IPS DF 19.7 (cell line): ENCODE data around the gene GNG4.
"Not testable (repeated sequence)": the region's sequence is repeated elsewhere in the genome, so short reads cannot be mapped to it uniquely, and the experiment has no call there.

Source experiments
- DNase-seq: peaks from one replicate; pipeline ENCODE4 v3.0.0-alpha.2; 2013; ENCODE audit warnings: low read depth, low spot score

GNG4 gene

GRCh38 chr1:235545292-235545930, 104.2 kb downstream of the GNG4 start:
- DNase-seq: no peak

DNA sequence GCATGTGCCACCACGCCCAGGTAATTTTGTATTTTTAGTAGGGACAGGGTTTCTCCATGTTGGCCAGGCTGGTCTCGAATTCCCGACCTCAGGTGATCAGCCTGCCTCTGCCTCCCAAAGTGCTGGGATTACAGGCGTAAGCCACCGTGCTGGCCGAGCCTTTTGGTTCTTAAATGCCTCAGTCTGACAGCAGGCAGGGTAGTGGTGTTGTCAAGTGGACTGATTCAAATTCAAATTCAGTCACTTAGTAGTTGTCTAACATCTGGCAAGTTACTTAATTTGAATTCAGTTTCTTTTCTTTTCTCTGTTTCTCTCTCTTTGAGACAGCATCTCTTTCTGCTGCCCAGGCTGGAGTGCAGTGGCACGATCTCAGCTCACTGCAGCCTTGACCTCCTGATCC, 106.7 kb downstream of the GNG4 start:
- not testable (repeated sequence) for DNase-seq

GRCh38 chr1:235533476-235534168, 116.0 kb downstream of the GNG4 start:
- DNase-seq: no peak

DNA sequence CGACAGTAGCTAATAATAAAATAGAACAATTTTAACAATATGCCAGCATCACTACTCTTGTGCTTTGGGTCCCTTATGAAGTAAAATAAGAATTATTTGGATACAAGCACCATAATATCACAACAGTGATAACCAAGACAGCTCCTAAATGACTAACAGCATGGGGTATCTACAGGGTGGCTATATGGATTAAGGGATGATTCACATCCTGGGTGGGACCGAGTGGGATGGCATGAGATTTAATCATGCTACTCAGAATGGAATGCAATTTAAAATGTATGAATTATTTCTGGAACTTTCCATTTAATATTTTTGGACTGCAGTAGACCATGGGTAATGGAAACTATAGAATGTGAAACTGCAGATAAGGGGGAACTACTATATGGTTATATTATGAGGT, 117.2 kb downstream of the GNG4 start:
- DNase-seq: no peak

DNA sequence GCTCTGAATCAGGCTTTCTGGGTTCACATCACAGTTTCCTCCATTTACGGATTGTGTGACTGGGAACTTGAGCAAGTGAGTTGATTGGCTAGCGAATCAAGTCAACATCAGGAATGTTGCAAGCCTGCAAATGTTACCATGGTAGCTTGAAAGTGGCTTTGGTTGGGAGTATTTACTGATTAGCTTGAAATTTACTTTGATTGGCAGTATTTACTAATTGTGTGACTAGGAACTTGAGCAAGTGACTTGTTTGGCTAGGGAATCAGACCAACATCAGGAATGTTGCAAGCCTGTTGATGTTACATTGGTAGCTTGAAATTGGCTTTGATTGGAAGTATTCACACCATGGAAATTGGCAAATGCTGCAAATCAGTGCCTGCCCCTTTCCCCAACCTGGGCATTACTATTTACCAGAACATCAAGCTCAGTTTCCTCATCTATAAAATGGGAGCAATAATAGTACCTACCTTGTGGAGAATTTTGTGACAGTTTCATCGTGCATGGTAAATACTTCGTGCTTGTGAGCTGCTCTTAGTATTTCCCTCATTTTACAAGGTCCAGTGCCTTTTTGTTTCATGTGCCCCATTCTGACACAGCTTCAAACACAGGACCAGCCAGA, 122.3 kb downstream of the GNG4 start:
- DNase-seq: no peak

GRCh38 chr1:235525314-235525713, 124.3 kb downstream of the GNG4 start:
- no peak for DNase-seq

DNA sequence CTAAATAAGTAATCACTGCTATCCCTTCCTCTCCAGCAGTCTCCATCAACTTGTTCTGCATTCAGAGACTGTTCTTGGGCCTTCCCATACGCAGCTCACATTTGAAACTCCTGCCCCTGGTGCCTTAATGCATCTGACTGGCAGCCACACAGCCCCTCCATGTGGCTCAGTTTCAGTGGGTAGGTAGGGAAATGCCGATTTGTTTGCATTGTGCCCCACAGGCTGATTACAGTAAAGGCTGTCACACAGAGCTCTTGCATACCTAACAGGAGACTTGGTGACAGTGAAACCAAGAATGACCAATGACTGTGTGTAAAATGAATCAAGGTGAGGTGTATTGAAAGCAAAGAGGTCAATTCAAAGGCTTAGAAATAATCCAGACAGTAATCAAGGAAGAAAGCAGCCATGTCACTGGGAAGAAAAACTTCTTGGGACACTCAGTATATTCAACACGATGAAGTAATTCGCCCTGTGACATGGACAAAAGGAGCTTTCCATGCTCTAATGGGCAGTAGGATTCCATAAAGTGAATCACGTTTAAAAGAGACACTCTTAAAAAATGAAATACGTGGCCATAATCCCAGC, 132.6 kb downstream of the GNG4 start:
- DNase-seq: no peak

- no peak for DNase-seq
Measured at GRCh38 chr1:235515844-235516512, 133.6 kb downstream of the GNG4 start.

DNA sequence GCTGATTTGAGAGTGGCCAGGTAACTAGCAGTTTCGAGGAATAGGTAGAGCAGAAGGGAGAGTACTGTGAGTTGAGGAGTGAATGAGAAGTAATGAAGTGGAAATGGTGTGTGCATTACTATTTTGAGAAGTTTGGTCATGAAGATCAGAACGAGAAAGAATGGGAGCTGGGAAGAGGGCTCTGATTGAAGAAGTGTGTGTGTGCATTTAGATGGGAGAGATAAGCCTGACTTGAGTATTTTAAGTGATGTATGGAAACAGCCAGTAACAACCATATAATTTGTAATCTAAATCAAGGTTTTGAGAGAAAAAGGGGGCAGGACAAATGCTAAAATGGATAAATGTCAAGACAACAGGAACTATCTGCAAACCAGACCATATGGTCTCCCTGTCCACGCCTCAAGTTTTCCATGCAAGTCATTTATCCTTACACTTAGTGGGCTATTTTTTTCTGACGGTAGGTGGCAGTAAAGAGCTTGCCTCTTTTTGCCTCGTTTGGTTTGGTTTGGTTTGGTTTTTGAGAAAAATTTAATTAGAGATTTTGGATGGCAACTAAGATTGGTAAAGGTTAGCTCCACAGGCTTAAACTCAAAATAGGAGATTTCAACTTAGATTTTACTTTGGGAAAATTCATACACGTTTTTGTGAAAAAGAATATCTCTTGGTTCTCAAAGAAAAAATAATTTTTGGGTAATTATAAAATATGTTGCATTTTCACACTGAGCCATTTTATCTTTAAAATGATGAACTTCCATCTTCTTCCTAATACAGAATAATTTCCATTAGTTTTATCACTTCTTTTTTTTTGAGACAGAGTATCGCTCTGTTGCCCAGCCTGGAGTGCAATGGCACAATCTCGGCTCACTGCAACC, 135.9 kb downstream of the GNG4 start:
- DNase-seq: no peak

GRCh38 chr1:235511470-235512240, 137.9 kb downstream of the GNG4 start:
- no peak for DNase-seq

DNA sequence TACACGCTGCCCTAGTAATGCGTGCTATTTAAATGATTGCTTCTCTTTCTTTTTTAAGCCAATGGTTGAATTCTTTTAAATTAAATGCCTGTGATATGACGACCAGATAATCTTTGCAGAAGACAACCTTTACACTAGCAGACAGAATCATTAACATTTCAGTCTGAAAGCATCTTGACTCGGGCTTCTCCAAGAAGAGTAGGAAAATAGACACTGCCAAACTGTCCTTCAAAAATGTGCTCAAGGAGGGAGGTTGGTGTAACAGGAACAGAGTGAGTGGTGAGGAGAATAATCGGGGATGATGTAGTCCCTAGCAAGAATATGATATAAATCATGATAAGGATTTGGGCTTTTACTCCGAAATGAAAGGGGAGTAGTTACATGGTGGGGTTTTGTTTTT, 138.8 kb downstream of the GNG4 start:
- DNase-seq: no peak

DNA sequence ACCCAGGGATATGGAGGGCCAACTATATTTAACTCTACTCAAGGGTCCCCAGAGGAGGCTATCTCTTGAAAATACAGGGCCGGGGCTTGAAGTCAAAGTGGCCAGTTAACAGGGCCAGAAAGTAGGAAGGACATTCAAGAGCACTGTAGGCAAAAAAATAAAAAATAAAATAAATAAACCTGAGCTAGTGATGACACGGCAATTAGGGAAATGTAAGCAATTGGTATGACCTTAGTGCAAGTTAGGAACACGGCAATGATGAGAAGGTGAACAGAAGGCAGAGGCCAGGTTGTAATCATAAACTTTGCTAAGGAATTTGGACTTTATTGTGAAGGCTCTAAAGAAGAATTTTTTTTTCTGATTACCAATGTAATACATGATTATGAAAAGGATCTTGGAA, 142.0 kb downstream of the GNG4 start:
- DNase-seq: no peak

DNA sequence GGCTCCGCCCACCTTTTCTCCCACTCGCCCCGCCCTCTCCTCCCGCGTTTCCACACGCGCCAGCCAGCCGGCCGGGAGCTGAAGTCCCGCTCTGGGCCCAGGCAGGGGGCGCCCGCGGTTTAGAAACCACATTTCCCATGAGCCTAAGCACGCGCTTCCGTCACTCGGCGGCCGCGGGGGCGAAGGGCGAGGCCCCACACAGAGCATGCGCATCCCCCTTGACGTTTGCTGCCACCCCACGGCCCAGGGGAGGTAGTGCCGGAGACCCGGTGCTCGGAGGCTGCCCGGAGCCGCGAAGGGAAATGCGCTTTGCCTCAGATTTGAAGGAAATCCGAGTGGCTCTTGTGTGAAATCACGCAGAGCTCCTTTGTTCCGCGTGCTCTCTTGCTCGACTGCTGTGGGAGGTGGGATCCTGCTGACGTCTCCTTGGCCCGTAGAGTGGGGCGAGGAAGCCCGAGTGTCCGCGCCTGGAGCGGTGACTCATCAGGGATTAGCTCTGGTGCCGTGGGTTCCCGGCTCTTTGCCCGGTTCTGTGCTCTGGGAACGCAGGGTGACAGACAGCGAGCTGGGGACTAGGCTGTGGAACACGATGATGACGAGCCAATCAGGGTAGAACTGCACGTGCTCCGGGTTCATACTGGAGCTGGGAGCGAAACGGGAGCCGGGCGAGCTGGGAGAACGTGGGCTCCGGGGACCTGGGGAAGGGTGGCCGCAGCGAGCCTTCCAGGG, 144.9 kb downstream of the GNG4 start:
- DNase-seq: peak; percentile 87

- no peak for DNase-seq
Measured at GRCh38 chr1:235504122-235504493, 145.5 kb downstream of the GNG4 start, which contains the start of gene B3GALNT2. Gene B3GALNT2, minus strand, starts transcription at chr1:235504452. Its CDS starts 200 bp downstream, at chr1:235504252.

DNA sequence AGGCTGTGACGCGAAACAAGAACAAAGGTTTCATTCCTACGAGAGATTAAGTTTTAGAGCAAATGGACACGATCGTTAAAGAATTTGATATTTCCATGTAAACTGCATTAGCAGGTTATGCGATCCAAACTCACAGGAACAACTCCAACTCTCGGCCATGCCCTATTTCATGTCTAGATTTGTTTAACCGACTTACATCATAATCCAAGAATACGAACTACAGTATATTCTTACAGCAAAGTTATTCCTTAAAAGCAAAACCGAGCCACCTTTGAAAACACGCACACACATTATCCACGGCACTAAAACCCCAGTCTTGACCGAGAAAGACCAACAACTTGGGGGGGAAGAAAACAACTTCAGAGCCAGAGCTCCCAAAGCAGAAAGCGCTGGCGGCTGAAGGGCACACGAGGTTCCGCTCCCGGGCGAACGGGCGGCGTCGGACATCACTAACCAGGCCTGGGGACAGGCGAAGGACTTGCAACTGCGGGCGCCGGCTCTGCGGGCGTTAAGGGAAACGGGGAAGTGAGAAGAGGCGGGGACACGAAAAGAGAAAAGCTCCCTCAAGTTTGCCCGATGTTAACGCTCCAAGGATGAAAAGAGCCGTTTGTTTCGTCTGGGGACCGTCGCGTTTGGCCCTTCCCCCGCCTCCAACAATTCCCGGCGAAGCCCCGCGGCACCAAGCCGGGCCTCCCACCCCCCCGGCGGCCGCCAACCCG, 146.0 kb downstream of the GNG4 start:
- DNase-seq: no peak

GRCh38 chr1:235502601-235503402, 146.8 kb downstream of the GNG4 start:
- DNase-seq: no peak

DNA sequence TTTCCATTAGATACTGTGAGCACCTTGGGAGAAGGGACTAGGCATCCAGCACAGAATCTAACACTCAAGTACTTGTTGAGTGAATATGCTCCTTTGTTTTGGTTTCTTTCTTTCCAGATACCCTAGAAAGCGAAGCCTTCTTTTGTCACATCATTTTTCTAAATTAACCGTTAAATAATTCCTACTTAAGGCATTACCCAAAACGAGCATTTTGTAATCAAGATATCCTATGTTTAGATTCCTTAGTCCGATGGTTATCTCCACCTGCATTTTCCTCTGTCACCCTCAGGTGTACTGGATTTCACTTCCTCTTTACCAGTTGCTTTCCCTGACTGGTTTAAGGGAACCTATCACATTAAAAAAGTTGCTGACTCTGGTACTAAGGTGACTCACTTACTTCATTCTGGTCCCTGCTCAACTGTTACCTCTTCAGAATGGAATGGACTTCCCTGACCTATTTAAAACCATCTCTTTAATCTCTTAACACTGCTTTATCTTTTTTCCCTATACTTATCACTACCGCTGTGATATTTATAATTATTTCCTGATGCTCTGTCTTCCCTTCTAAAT, 148.5 kb downstream of the GNG4 start:
- no peak for DNase-seq
